GM06990 (cell line): ENCODE data around the gene TDRD10.

Experiments used
- DNase-seq: peaks from one replicate; pipeline ENCODE4 v3.0.0-alpha.2; 2011; ENCODE audit not compliant: insufficient read length; ENCODE audit errors: extremely low read depth
- H3K27me3 ChIP-seq: replicated peaks from 2 replicates; pipeline ENCODE4 v1.6.0; 2011; ENCODE audit warnings: low read length; ENCODE audit not compliant: control insufficient read depth, insufficient read depth
- H3K36me3 ChIP-seq: 2 replicates; pipeline ENCODE4 v1.5.1; 2011; ENCODE audit warnings: low read length; ENCODE audit not compliant: control insufficient read depth, insufficient read depth
- H3K4me3 ChIP-seq: replicated peaks from 2 replicates; pipeline ENCODE4 v1.5.1; 2011; ENCODE audit warnings: low read depth, mild to moderate bottlenecking, control low read depth, low read length
- TF ChIP-seq, protein P1 (sequence below): IDR thresholded peaks from 2 replicates; pipeline ENCODE4 v1.5.1; 2011; ENCODE audit warnings: low read length, control low read depth, mild to moderate bottlenecking, inconsistent platforms; ENCODE audit not compliant: insufficient read depth, poor library complexity, severe bottlenecking

Gene TDRD10

DNA sequence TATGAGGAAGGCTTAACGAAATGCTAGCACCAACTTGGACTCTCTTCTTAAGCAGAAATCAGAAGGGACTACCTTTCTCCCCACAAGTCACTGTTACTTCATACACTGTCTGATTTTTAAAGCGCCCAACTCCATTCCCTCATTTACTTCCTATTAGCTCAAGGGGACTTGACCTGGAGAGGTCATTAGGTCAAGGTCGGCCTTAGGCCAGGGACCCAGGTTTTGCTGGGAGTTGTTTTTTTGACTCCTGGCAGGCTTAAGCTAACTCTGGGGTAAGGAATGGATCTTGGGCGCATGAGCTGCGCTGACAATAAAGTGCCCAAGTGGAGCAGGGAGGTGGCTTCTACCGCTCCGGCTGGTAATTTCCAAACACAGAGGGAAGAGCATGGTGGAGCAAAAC, 89.2 kb downstream of the TDRD10 start:
- DNase-seq, result no peak
- H3K36me3 ChIP-seq, result peaks cover 49% of the 10 kb centered on the region
- TF ChIP-seq, protein P1, sequence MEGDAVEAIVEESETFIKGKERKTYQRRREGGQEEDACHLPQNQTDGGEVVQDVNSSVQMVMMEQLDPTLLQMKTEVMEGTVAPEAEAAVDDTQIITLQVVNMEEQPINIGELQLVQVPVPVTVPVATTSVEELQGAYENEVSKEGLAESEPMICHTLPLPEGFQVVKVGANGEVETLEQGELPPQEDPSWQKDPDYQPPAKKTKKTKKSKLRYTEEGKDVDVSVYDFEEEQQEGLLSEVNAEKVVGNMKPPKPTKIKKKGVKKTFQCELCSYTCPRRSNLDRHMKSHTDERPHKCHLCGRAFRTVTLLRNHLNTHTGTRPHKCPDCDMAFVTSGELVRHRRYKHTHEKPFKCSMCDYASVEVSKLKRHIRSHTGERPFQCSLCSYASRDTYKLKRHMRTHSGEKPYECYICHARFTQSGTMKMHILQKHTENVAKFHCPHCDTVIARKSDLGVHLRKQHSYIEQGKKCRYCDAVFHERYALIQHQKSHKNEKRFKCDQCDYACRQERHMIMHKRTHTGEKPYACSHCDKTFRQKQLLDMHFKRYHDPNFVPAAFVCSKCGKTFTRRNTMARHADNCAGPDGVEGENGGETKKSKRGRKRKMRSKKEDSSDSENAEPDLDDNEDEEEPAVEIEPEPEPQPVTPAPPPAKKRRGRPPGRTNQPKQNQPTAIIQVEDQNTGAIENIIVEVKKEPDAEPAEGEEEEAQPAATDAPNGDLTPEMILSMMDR, result no peak

DNA sequence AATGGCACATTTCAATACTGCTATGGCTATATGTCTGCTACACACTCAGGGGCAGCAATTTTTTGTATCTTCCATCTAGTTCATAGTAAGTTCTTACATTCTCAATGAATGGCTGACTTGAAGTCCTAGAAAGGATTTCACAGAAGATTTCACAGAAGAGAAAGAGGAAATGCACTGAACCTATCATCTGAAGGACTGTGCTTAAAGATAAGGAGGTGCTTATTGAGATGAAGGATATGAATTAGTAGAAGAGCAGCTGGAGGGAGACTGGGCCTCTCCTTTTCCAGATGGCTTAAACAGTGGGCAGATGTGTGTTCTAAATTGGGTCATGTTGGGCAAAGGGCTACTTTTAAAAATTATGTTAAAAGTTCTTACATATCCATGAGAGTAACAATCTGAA, 91.4 kb downstream of the TDRD10 start:
- Histone ChIP-seq H3K27me3 (no peaks in the 10 kb centered on the region), H3K36me3 (peaks cover 53% of the 10 kb centered on the region), H3K4me3 (no peak overlapping the region)
- no peak for DNase-seq
- TF ChIP-seq, protein P1, result no peak

More for the DNA sequence above, 89.2 kb downstream of the TDRD10 start:
- Histone ChIP-seq H3K27me3 (no peaks in the 10 kb centered on the region), H3K4me3 (no peak overlapping the region)

DNA sequence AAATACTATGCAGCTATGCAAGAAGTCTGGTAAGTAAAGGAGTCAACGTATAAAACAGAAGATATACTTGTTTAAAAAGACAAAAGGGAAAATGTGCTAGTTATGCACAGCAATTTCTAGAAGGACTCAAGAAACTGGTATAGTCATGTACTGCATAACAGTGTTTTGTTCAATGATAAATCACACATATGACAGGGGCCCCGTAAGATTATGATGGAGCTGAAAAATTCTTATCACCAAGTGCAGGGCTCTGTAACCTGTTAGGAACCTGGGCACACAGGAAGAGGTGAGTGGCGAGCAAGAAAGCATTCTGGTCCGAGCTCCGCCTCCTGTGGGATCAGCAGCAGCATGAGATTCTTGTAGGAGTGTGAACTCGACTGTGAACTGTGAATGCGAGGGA, 92.8 kb downstream of the TDRD10 start:
- TF ChIP-seq, protein P1, result no peak
- DNase-seq, result no peak
- H3K4me3 ChIP-seq, result no peak overlapping the region
- H3K36me3 ChIP-seq, result peaks cover 54% of the 10 kb centered on the region
- H3K27me3 ChIP-seq, result no peaks in the 10 kb centered on the region

DNA sequence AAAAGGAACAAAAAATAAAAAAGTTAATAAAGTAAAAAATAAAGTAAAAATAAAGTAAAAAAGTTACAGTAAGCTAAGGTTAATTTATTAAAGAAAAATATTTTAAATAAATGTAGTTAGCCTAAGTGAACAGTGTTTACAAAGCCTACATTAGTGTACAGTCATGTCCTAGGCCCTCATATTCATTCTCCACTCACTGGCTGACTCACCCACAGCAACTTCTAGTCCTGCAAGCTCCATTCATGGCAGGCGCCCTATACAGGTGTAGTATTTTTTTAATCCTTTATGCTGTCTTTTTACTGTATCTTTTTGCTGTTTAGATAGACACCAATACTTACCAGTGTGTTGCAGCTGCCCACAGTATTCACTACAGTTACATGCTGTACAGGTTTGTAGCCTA, 93.6 kb downstream of the TDRD10 start:
- H3K36me3 ChIP-seq, result peaks cover 50% of the 10 kb centered on the region
- no peak for DNase-seq
- TF ChIP-seq, protein P1, result no peak

More for the DNA sequence above, 93.6 kb downstream of the TDRD10 start:
- H3K27me3 ChIP-seq, result no peaks in the 10 kb centered on the region
- no peak overlapping the region for H3K4me3 ChIP-seq
